Stimulated activated memory B cell treated with anti-CD40 and anti-IgM and Interleukin-4, amounts not matched to agents 10 μg/mL and 1 μg/mL and 100 μg/mL, for 72 hours (primary cell): ENCODE measurements around the gene GTF2I.
A peak's percentile ranks its signal among the peaks of the same experiment; 100 is the strongest.
"Not testable (repeated sequence)": the region's sequence is repeated elsewhere in the genome, so short reads cannot be mapped to it uniquely, and the experiment has no call there.

Experiments used
- ATAC-seq: fragments of 150-1000 bp; cut with Tn5 transposase; 2 replicates; pipeline ENCODE4 v1.10.0; 2021
- H3K27ac Mint-ChIP-seq: one replicate; pipeline ENCODE4 v1.8.0; 2022; ENCODE audit warnings: mild to moderate bottlenecking, mixed read lengths
- H3K27me3 Mint-ChIP-seq: one replicate; pipeline ENCODE4 v1.8.0; 2022; ENCODE audit warnings: mixed read lengths
- H3K36me3 Mint-ChIP-seq: one replicate; pipeline ENCODE4 v1.8.0; 2022; ENCODE audit warnings: mixed read lengths
- H3K4me1 Mint-ChIP-seq: one replicate; pipeline ENCODE4 v1.8.0; 2022; ENCODE audit warnings: mixed read lengths
- H3K4me3 Mint-ChIP-seq: one replicate; pipeline ENCODE4 v1.8.0; 2022; ENCODE audit warnings: mild to moderate bottlenecking, moderate library complexity, mixed read lengths
- H3K9me3 Mint-ChIP-seq: one replicate; pipeline ENCODE4 v1.8.0; 2022; ENCODE audit warnings: mixed read lengths

GTF2I gene

GRCh38 chr7:74726309-74727101 lies 69.0 kb downstream of the GTF2I start:
- no peaks in the 10 kb centered on the region for H3K27me3 Mint-ChIP-seq
- H3K4me3 Mint-ChIP-seq = no peak overlapping the region
- H3K27ac Mint-ChIP-seq = peak overlapping the region; percentile 42
- ATAC-seq = no peak
- no peaks in the 10 kb centered on the region for H3K9me3 Mint-ChIP-seq
- H3K4me1 Mint-ChIP-seq = no peaks in the 10 kb centered on the region
- peaks cover 28% of the 10 kb centered on the region for H3K36me3 Mint-ChIP-seq

GRCh38 chr7:74728686-74729085 lies 71.2 kb downstream of the GTF2I start:
- not testable (repeated sequence) for H3K27me3 Mint-ChIP-seq, H3K9me3 Mint-ChIP-seq, H3K4me1 Mint-ChIP-seq, ATAC-seq, H3K27ac Mint-ChIP-seq, H3K4me3 Mint-ChIP-seq
- peaks cover 18% of the 10 kb centered on the region for H3K36me3 Mint-ChIP-seq

DNA sequence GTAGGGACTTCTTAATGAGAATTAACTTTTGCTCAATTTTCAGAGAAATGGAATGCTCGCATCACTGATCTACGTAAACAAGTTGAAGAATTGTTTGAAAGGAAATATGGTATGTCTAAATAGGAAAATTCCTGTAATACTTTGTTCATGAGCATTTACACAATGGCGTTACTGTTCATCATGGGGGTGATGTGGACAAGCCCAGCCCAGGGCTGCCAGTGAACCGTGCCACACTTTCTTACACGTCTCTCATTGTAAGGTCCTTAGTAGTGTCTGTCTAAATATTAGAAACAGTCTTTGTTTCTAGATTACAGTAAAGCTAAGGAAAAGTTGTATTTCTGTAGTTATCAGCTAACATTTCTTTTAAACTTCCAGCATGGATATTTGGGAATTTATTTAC lies 72.7 kb downstream of the GTF2I start:
- not testable (repeated sequence) for H3K27ac Mint-ChIP-seq, H3K4me1 Mint-ChIP-seq, H3K4me3 Mint-ChIP-seq, ATAC-seq, H3K9me3 Mint-ChIP-seq, H3K27me3 Mint-ChIP-seq
- peaks cover 11% of the 10 kb centered on the region for H3K36me3 Mint-ChIP-seq

GRCh38 chr7:74739974-74740703 lies 82.6 kb downstream of the GTF2I start:
- H3K27ac Mint-ChIP-seq = not testable (repeated sequence)

GRCh38 chr7:74743936-74744557 lies 86.5 kb downstream of the GTF2I start:
- H3K4me3 Mint-ChIP-seq, H3K27me3 Mint-ChIP-seq, H3K27ac Mint-ChIP-seq, H3K9me3 Mint-ChIP-seq, ATAC-seq, H3K36me3 Mint-ChIP-seq, H3K4me1 Mint-ChIP-seq: not testable (repeated sequence)

More at GRCh38 chr7:74739974-74740703, 82.6 kb downstream of the GTF2I start:
- not testable (repeated sequence) for H3K27me3 Mint-ChIP-seq, H3K4me3 Mint-ChIP-seq, ATAC-seq, H3K36me3 Mint-ChIP-seq, H3K9me3 Mint-ChIP-seq, H3K4me1 Mint-ChIP-seq

GRCh38 chr7:74753921-74754482 lies 96.5 kb downstream of the GTF2I start:
- not testable (repeated sequence) for H3K36me3 Mint-ChIP-seq, ATAC-seq, H3K4me3 Mint-ChIP-seq, H3K27me3 Mint-ChIP-seq, H3K27ac Mint-ChIP-seq, H3K9me3 Mint-ChIP-seq, H3K4me1 Mint-ChIP-seq

DNA sequence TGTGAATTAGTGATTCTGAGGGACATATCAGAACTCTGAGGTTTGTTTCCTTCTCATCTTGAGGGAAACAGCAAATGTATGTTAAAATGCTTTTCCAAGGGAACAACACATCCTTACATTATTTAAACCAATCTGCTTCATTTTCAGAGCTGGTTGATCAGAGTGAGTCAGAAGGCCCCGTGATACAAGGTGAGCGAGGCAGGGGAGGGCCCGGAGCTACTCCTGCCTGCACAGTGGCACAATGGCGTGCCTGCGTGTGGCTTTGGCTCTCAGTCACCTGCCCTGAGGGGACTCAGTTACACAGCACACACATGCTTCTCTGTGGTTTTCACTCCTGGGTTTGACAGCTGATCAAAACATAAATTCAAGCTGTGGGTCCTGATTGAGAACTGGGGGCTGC lies 99.2 kb downstream of the GTF2I start:
- not testable (repeated sequence) for ATAC-seq, H3K4me1 Mint-ChIP-seq, H3K27ac Mint-ChIP-seq, H3K4me3 Mint-ChIP-seq, H3K9me3 Mint-ChIP-seq, H3K27me3 Mint-ChIP-seq, H3K36me3 Mint-ChIP-seq

DNA sequence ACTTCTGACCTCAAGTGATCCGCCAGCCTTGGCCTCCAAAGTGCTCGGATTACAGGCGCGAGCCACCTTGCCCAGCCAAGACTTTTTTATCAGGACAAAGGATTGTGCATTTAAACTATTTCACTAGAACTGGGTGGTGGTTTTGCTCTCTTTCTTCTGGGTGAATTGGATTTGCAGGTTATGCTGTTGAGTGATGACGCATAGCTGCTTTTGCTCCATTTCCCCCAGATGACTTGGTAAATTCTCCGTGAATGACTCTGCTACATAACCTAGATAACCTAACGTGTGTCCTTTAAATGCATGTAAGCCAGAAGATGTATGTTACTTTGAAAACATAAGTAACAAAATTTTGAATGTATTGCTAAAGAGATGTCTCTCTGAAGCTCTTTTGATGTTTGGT lies 100.8 kb downstream of the GTF2I start:
- not testable (repeated sequence) for H3K27ac Mint-ChIP-seq, H3K4me1 Mint-ChIP-seq, H3K27me3 Mint-ChIP-seq, H3K36me3 Mint-ChIP-seq, ATAC-seq, H3K9me3 Mint-ChIP-seq, H3K4me3 Mint-ChIP-seq

- H3K9me3 Mint-ChIP-seq, H3K36me3 Mint-ChIP-seq, ATAC-seq, H3K27ac Mint-ChIP-seq, H3K4me1 Mint-ChIP-seq, H3K4me3 Mint-ChIP-seq, H3K27me3 Mint-ChIP-seq: not testable (repeated sequence)
Observed at GRCh38 chr7:74758982-74759381, 101.5 kb downstream of the GTF2I start.

DNA sequence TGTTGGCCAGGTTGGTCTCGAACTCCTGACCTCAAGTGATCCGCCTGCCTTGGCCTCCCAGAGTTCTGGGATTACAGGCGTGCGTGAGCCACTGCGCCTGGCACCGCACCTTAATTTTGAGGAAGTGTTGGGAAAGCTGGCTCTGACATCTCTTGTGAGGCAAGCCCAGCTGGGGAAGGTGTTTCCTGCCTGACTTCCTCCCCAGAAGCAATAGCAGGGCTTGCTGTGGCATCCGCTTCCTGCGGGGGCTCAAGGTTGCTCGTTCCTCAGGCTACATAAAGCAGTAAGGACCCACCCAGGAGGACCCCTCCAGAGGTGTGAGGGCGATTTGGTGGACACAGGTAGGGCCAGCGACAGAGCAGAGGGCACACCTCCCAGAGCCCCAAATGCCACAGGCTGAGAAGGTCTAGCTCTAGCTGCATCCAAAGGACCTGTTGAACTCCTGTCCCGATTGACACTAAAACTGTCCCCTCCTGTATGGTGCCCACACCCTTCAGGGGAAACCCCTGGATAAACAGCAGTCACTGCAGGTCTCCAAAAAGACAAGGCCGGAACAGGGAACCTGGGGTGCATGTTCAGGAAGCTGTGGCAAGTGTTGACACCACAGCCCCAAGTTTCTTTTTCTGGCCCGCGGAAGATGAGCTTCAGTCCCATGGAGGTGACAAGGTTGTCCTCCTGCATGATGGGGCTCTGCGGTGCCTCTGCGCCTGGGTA lies 107.8 kb downstream of the GTF2I start:
- ATAC-seq = peak; percentile 62
- H3K36me3 Mint-ChIP-seq, H3K4me1 Mint-ChIP-seq, H3K27me3 Mint-ChIP-seq, H3K9me3 Mint-ChIP-seq, H3K27ac Mint-ChIP-seq, H3K4me3 Mint-ChIP-seq: not testable (repeated sequence)

DNA sequence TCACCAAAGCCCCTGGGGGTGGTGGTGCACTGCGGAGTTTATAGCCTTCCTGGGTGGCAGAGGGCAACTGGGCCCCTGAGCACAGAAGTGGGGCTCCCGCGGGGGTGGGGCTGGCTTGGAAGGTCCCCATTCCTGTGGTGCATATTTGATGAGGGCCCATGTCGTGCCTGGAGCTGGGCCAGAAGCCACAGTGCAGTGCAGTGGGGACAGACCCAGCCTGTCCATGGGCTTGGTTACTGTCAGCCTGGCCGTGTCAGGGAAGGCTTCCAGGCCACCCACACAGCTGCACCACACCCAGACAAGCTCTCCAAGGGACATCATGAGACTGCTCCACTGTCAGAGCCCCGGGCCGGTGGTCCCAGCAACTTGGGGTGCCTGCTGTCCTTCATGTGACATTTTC lies 109.0 kb downstream of the GTF2I start:
- H3K4me1 Mint-ChIP-seq, H3K9me3 Mint-ChIP-seq, H3K4me3 Mint-ChIP-seq, H3K27ac Mint-ChIP-seq, H3K36me3 Mint-ChIP-seq, H3K27me3 Mint-ChIP-seq: not testable (repeated sequence)
- ATAC-seq = peak; percentile 66

DNA sequence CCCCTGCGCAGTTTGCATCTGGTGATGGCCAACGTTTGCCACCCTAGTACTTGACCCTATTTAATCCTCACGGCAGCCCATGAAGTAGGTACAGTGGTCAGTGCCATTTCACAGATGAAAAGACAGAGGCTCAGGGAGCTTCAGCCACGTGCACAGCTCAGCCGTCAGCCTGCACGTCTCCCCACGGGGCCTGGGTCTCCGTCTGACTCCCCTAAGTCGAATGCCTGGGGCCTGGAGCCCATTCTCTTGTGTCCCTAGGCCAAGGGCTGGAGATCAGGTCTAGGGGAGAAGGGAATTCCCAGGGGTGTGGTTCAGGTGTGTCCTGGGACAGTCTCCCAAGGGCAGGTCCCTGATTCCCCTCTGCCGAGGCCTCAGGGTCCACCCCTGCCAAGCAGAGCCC lies 109.5 kb downstream of the GTF2I start:
- not testable (repeated sequence) for H3K27me3 Mint-ChIP-seq, H3K4me3 Mint-ChIP-seq, H3K9me3 Mint-ChIP-seq, ATAC-seq, H3K36me3 Mint-ChIP-seq, H3K4me1 Mint-ChIP-seq, H3K27ac Mint-ChIP-seq

GRCh38 chr7:74770062-74770461 lies 112.5 kb downstream of the GTF2I start:
- H3K36me3 Mint-ChIP-seq, H3K4me3 Mint-ChIP-seq, H3K4me1 Mint-ChIP-seq, H3K9me3 Mint-ChIP-seq, H3K27ac Mint-ChIP-seq, ATAC-seq, H3K27me3 Mint-ChIP-seq: not testable (repeated sequence)

DNA sequence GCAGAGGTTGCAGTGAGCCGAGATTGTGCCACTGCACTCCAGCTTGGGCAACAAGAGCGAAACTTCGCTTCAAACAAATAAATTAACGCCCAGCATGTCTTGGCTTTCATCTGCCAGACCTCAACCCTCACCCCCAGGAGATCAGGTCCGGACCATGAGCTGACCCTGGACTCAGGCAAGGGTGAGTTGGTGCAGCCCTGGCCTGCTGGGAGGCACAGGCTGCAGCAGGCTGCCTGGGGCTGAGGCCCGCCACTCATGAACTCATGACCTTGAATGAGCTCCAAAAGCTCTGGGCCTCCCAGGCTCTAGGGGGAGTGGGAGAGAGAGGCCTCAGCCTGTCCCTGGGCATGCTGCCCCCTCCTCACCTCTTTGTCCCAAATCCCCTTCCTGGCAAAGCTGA lies 114.6 kb downstream of the GTF2I start:
- H3K9me3 Mint-ChIP-seq, H3K4me1 Mint-ChIP-seq, H3K27ac Mint-ChIP-seq, H3K36me3 Mint-ChIP-seq, ATAC-seq, H3K4me3 Mint-ChIP-seq, H3K27me3 Mint-ChIP-seq: not testable (repeated sequence)
